IPS-NIHi7 (cell line): ENCODE results near the gene LIME1.

Source experiments
- DNase-seq: peaks from one replicate; pipeline ENCODE4 v3.0.0; 2012; ENCODE audit warnings: mixed read lengths; ENCODE audit errors: extremely low spot score

Gene LIME1, protein sequence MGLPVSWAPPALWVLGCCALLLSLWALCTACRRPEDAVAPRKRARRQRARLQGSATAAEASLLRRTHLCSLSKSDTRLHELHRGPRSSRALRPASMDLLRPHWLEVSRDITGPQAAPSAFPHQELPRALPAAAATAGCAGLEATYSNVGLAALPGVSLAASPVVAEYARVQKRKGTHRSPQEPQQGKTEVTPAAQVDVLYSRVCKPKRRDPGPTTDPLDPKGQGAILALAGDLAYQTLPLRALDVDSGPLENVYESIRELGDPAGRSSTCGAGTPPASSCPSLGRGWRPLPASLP

GRCh38 chr20:63735859-63736718, at the start of gene LIME1:
Gene LIME1 (plus strand): TSS chr20:63736664. CDS start chr20:63737550, 886 bp downstream.
- DNase-seq = no peak

- no peak for DNase-seq
Observed at GRCh38 chr20:63687419-63688178, 48.9 kb upstream of the LIME1 start.

DNA sequence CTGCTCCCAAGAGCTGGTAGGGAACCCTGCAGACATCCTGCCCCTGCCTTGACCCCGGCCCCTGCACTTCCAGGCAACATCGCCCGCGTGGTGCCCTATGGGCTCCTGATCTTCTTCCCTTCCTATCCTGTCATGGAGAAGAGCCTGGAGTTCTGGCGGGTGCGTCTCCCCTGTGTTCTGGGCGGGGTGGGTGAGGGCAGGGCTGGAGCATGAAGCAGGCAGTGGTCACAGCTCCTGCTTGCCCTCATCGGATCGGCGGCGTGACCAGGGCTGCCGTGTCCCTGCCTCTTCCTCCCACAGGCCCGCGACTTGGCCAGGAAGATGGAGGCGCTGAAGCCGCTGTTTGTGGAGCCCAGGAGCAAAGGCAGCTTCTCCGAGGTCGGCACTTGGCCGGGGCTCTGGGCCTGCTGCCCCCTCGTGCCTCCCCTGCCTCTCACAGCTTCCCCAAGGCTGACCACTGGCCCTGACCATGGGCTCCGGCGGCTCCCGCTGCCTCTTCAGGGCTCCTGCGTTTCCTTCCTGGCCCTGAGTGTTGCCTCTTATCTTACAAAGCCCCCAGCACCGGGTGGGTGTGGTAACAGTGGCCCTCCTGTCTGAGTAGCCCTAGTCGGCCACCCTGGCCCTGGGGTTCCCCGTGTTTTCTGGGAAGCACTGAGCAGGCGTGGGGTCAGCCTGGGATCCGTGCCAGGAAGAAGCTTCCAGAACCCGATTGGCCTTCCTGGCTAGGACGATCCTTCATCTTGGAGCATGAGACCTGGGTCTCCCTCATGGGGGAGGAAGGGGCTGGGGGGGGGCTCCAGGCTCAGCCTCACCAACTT, 48.0 kb upstream of the LIME1 start:
- DNase-seq = no peak

DNA sequence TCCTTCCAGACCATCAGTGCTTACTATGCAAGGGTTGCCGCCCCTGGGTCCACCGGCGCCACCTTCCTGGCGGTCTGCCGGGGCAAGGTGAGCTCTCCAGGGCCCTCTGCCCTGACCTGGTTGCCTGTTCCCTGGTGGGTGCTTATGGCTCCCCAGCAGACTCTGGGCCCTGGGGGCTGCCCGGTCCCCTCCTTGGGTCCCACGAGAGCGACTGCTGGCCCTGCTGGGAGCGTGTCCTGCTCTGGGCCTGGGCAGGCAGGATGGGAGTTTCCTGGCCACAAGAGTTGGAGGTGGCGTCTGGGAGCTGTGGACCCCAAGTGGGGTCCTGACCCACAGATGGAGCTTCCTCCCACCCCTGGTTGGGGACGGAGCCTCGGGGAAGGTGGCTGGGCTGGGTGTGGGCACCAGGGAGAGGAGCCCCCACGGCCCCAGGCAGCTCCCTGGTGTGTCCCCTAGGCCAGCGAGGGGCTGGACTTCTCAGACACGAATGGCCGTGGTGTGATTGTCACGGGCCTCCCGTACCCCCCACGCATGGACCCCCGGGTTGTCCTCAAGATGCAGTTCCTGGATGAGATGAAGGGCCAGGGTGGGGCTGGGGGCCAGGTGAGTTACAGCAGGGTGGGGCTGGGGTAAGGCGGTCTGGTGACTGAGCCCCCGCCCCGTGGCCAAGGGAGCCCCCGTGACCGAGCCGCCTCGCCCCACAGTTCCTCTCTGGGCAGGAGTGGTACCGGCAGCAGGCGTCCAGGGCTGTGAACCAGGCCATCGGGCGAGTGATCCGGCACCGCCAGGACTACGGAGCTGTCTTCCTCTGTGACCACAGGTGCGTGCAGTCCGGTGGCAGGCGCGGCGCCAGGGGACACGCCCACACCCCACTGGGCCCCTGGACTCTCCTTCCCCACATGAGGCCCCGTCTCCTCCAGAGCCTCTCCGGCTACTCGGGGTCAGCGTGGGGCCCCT, 47.1 kb upstream of the LIME1 start:
- DNase-seq = no peak

DNA sequence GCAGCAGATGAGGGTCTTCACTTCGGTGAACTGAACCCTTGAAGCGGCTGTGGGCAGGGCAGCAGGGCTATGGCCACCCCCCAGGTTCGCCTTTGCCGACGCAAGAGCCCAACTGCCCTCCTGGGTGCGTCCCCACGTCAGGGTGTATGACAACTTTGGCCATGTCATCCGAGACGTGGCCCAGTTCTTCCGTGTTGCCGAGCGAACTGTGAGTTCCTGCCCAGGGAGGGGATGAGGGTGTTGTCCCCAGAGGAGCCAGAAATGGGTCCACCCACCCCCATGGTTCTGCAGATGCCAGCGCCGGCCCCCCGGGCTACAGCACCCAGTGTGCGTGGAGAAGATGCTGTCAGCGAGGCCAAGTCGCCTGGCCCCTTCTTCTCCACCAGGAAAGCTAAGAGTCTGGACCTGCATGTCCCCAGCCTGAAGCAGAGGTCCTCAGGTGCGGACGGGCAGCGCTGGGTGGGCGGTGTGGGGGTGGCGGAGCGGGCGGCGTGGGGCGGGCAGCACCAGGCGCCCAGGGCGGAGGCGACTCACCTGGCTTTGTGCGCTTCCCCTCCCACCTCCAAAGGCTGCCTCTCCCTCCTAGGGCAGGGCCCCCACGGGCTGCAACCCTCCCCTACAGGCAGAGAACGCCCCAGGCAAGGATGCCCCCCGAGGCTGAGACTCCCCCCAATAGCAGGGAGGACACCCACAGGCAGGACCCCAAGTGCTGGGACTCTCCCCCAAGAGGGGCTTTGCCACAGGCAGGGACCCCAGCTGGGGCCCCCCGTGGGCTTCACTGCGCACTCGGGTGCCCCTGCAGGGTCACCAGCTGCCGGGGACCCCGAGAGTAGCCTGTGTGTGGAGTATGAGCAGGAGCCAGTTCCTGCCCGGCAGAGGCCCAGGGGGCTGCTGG, 46.2 kb upstream of the LIME1 start:
- DNase-seq = no peak

DNA sequence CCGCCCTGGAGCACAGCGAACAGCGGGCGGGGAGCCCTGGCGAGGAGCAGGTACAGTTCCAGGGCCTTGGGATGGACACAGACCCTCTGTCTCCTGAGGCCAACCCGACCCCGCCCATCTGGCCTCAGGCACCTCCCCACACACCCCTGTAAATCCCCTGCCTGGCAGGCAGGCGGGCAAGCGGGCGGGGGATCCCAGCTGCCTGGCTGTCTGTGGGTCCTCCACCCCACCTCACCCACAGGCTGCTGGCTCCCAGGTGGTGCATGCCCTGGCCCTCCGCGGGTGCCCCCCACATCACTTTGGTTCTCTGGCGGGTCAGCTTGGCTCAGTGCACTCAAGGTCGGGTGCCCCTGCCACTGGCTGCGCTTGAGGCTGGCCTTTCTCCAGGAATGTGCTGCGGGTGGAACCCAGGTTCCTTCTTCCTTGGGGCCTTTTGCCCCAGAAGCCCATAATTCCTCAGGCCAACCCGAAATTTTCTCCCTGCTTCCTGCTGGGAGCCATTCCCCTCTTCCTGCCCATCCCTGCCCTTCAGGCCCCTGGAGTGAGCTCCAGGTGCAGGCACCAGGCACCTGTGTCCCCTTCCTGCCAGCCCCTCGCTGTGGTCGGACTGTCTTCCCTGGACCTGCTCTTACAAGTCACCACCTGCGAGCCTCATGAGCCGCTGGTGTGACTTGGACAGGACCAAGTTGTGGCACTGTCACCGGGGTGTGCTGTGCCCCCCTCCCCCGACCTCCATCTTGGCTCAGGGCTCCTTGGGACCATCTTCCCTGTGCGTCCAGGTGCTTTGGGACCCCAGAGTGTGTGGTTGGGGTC, 45.4 kb upstream of the LIME1 start:
- DNase-seq = no peak

DNA sequence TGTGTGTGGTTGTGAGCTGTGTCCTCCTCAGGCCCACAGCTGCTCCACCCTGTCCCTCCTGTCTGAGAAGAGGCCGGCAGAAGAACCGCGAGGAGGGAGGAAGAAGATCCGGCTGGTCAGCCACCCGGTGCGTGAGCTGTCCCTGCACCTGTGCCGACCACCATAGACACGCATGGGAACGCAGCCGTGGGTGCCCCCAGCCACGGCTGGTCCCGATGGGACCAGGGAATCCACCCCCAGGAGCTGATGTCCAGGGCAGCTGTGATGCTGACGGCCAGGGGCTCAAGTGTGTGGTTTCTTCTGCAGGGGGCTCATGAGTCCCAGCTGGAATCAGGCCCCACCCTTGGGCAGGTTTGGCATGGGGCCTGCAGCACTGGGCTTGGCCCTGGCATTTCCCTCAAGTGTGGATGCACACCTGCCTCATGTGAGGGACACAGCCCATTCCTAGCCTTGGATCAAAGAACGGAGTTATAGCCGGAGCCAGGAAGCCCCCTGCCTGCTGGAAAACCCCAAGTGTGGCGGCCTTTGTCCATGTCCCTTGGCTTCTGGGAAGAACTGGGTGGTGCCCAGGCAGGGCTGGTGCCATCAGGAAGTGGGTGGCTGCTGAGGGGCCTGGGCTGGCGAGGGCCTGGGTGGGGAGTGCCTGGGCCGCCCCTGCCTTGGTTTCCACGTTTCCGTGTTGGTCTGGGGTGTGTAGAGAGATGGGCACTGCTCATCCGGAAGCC, 44.6 kb upstream of the LIME1 start:
- DNase-seq = no peak

DNA sequence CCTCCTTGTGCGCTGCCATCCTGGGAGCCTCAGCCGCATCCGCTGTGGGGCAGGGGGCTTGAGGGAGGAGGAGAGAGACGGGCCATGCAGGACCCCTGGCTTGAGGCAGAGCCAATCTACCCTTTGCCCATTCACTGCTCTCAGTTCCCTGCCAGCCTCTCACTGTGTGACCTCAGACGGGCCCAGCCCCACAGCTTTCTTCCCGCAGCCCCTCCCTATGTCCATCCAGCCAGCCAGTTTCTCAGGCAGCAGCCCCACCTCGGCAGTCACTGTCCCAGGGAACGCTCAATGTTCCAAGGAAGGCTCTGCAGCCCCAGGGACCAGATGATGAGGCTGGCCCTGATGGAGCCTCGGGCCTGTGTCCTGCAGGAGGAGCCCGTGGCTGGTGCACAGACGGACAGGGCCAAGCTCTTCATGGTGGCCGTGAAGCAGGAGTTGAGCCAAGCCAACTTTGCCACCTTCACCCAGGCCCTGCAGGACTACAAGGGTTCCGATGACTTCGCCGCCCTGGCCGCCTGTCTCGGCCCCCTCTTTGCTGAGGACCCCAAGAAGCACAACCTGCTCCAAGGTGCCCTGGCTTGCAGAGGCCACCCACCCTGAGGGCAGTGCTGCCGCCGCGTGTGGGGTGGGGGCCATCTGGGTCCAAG, 43.9 kb upstream of the LIME1 start:
- no peak for DNase-seq

- DNase-seq = no peak
Observed at GRCh38 chr20:63693083-63693732, 43.3 kb upstream of the LIME1 start.

GRCh38 chr20:63693733-63694583, 42.5 kb upstream of the LIME1 start:
- no peak for DNase-seq

- no peak for DNase-seq
Observed at GRCh38 chr20:63694584-63695423, 41.7 kb upstream of the LIME1 start.

GRCh38 chr20:63695424-63696305, 40.8 kb upstream of the LIME1 start:
- no peak for DNase-seq

- peak; percentile 92 for DNase-seq
Observed at GRCh38 chr20:63696306-63696627, 40.2 kb upstream of the LIME1 start.
